H1 (cell line): ENCODE data around the gene FNDC11. TPM values are rescaled to one million over a fixed set of nuclear protein-coding genes. Genes with fewer than 3 reads are reported as not detected.

ENCODE experiments used
- CTCF ChIA-PET: fragments of 300-600 bp; sonication (Branson Sonifier 250); formaldehyde crosslinking; loops from one replicate; lab custom pipeline; 2021; ENCODE audit not compliant: partially characterized antibody; lab: Charles Lee
- POLR2A ChIA-PET: fragments of 300-600 bp; sonication (Branson Sonifier 250); formaldehyde crosslinking; loops from one replicate; lab custom pipeline; 2021; ENCODE audit warnings: inconsistent platforms; ENCODE audit not compliant: partially characterized antibody; lab: Charles Lee
- DNase-seq, 2 experiments: peaks; one replicate each; pipeline versions ENCODE4 v3.0.0 to v3.0.0-alpha.2; 2010 to 2022; ENCODE audit warnings: low spot score in 2 of 2, low read depth in 1 of 2, mixed read lengths in 1 of 2
- FAIRE-seq: peaks from 2 replicates; lab custom pipeline; 2011; peaks lifted over from hg19 to GRCh38; lab: Jason Lieb, UNC
- H2AFZ ChIP-seq: 2 replicates; pipeline ENCODE4 v1.8.1; 2012; ENCODE audit warnings: low read length, inconsistent platforms
- H2AK5ac ChIP-seq: 2 replicates; pipeline ENCODE4 v1.6.1; 2013; ENCODE audit warnings: low read depth, low read length
- H2BK120ac ChIP-seq: replicated peaks from 2 replicates; pipeline ENCODE3; 2013; ENCODE audit warnings: low read depth, low read length, inconsistent platforms
- H2BK12ac ChIP-seq: 2 replicates; pipeline ENCODE4 v1.6.1; 2013; ENCODE audit warnings: low read depth, low read length
- H2BK15ac ChIP-seq: 2 replicates; pipeline ENCODE4 v1.6.1; 2013; ENCODE audit warnings: low read length
- H2BK20ac ChIP-seq: 2 replicates; pipeline ENCODE4 v1.6.1; 2013; ENCODE audit warnings: low read length
- H2BK5ac ChIP-seq: 2 replicates; pipeline ENCODE4 v1.6.1; 2013; ENCODE audit warnings: low read depth, low read length
- H3K14ac ChIP-seq: 2 replicates; pipeline ENCODE4 v1.6.1; 2013; ENCODE audit warnings: inconsistent platforms; ENCODE audit not compliant: insufficient read length
- H3K18ac ChIP-seq: 2 replicates; pipeline ENCODE4 v1.6.1; 2013; ENCODE audit warnings: low read length; ENCODE audit errors: extremely low read depth
- H3K23ac ChIP-seq: 2 replicates; pipeline ENCODE4 v1.6.1; 2013; ENCODE audit warnings: inconsistent platforms; ENCODE audit not compliant: insufficient read length
- H3K23me2 ChIP-seq: 2 replicates; pipeline ENCODE4 v1.6.1; 2013; ENCODE audit warnings: low read depth, low read length
- H3K27ac ChIP-seq: 2 replicates; pipeline ENCODE4 v1.6.1; 2011; ENCODE audit warnings: low read depth, low read length, inconsistent platforms
- H3K27me3 ChIP-seq, 4 experiments: replicated peaks in 1 of 4; 1 replicate in 1 of 4; 2 replicates in 3 of 4; pipeline versions ENCODE4 v1.6.1 to v1.8.1; 2011 to 2013; ENCODE audit warnings: low read length in 3 of 4, mild to moderate bottlenecking in 3 of 4, inconsistent platforms in 2 of 4, mixed read lengths in 2 of 4, moderate library complexity in 1 of 4; ENCODE audit not compliant: control insufficient read depth in 3 of 4, insufficient read depth in 3 of 4; ENCODE audit errors: extremely low read depth in 1 of 4
- H3K36me3 ChIP-seq, 4 experiments: 2 replicates each; pipeline versions ENCODE4 v1.6.1 to v1.8.1; 2011 to 2013; ENCODE audit warnings: mild to moderate bottlenecking in 4 of 4, low read length in 3 of 4, moderate library complexity in 2 of 4, control low read depth in 1 of 4, inconsistent platforms in 1 of 4; ENCODE audit not compliant: insufficient read depth in 4 of 4, control insufficient read depth in 2 of 4
- H3K4ac ChIP-seq: replicated peaks from 2 replicates; pipeline ENCODE3; 2013; ENCODE audit warnings: low read length, low read depth, mixed read lengths, inconsistent platforms; ENCODE audit not compliant: insufficient read length
- H3K4me1 ChIP-seq, 4 experiments: replicated peaks in 1 of 4; 1 replicate in 1 of 4; 2 replicates in 3 of 4; pipeline versions ENCODE4 v1.6.1 to v1.8.1; 2011 to 2013; ENCODE audit warnings: low read length in 3 of 4, inconsistent platforms in 2 of 4, mixed read lengths in 1 of 4; ENCODE audit not compliant: insufficient read depth in 4 of 4, control insufficient read depth in 3 of 4
- H3K4me2 ChIP-seq, 2 experiments: 2 replicates each; pipeline versions ENCODE4 v1.6.1 to v1.8.1; 2011 to 2013; ENCODE audit warnings: low read depth in 2 of 2, low read length in 2 of 2, control low read depth in 1 of 2, inconsistent platforms in 1 of 2, mild to moderate bottlenecking in 1 of 2; ENCODE audit not compliant: insufficient read depth in 1 of 2
- H3K4me3 ChIP-seq, 4 experiments: fragments of 200-600, 300-600 bp in 1 of 4; sonication (generic), shearing (Covaris generic), sonication (Bioruptor Twin) in 1 of 4; 2 replicates each; pipeline versions ENCODE4 v1.5.1 to v1.8.1; 2011 to 2016; ENCODE audit warnings: low read length in 4 of 4, low read depth in 3 of 4, control low read depth in 2 of 4, inconsistent platforms in 2 of 4, mild to moderate bottlenecking in 2 of 4, mixed read lengths in 1 of 4, moderate library complexity in 1 of 4; ENCODE audit not compliant: insufficient read depth in 2 of 4; ENCODE audit errors: extremely low read depth in 1 of 4
- H3K56ac ChIP-seq: replicated peaks from 2 replicates; pipeline ENCODE3; 2013; ENCODE audit warnings: low read depth, mild to moderate bottlenecking, mixed read lengths, low read length, inconsistent platforms; ENCODE audit not compliant: insufficient read length
- H3K79me1 ChIP-seq: 2 replicates; pipeline ENCODE4 v1.6.1; 2013; ENCODE audit warnings: low read depth, low read length, control low read depth
- H3K79me2 ChIP-seq, 2 experiments: 2 replicates each; pipeline versions ENCODE4 v1.6.1 to v1.8.1; 2012 to 2013; ENCODE audit warnings: low read length in 2 of 2, mild to moderate bottlenecking in 2 of 2, inconsistent platforms in 1 of 2; ENCODE audit not compliant: insufficient read depth in 2 of 2, control insufficient read depth in 1 of 2
- H3K9ac ChIP-seq, 4 experiments: replicated peaks in 1 of 4; 1 replicate in 1 of 4; 2 replicates in 3 of 4; pipeline versions ENCODE4 v1.6.1 to v1.8.1; 2011 to 2013; ENCODE audit warnings: low read depth in 3 of 4, low read length in 3 of 4, control low read depth in 2 of 4, mild to moderate bottlenecking in 2 of 4, moderate library complexity in 2 of 4, inconsistent platforms in 1 of 4; ENCODE audit errors: extremely low read depth in 1 of 4
- H3K9me3 ChIP-seq, 2 experiments: 2 replicates each; pipeline versions ENCODE4 v1.6.1 to v1.8.1; 2012 to 2013; ENCODE audit warnings: mild to moderate bottlenecking in 2 of 2, moderate library complexity in 2 of 2, control low read depth in 1 of 2, inconsistent platforms in 1 of 2, low read depth in 1 of 2, low read length in 1 of 2, mixed read lengths in 1 of 2; ENCODE audit not compliant: insufficient read depth in 2 of 2
- H4K20me1 ChIP-seq, 2 experiments: replicated peaks in 1 of 2; 2 replicates each; pipeline versions ENCODE3 to v1.8.1; 2011 to 2013; ENCODE audit warnings: inconsistent platforms in 2 of 2, low read length in 2 of 2, mild to moderate bottlenecking in 1 of 2; ENCODE audit not compliant: insufficient read depth in 2 of 2, control insufficient read depth in 1 of 2
- H4K5ac ChIP-seq: 2 replicates; pipeline ENCODE4 v1.6.1; 2013; ENCODE audit warnings: low read length, low read depth, mixed read lengths, inconsistent platforms; ENCODE audit not compliant: insufficient read length
- H4K8ac ChIP-seq: 2 replicates; pipeline ENCODE4 v1.8.0; 2013; ENCODE audit warnings: mild to moderate bottlenecking, moderate library complexity, low read length, inconsistent platforms; ENCODE audit not compliant: insufficient read depth; ENCODE audit errors: extremely low read depth
- H4K91ac ChIP-seq: replicated peaks from 2 replicates; pipeline ENCODE3; 2013; ENCODE audit warnings: low read length, mixed read lengths, inconsistent platforms; ENCODE audit not compliant: insufficient read length
- BRCA1 ChIP-seq: IDR thresholded peaks from 2 replicates; pipeline ENCODE4 v1.6.1; 2012; ENCODE audit warnings: low read depth, low read length, improper control_type of control experiment
- CHD2 ChIP-seq: IDR thresholded peaks from 2 replicates; pipeline ENCODE4 v1.6.1; 2012; ENCODE audit warnings: low read length, improper control_type of control experiment
- CTBP2 ChIP-seq: IDR thresholded peaks from 2 replicates; pipeline ENCODE4 v1.7.0; 2011; ENCODE audit warnings: borderline replicate concordance, mild to moderate bottlenecking, moderate library complexity, mixed read lengths, low read length; ENCODE audit not compliant: insufficient read depth, insufficient read length
- E2F6 ChIP-seq: IDR thresholded peaks from 2 replicates; pipeline ENCODE4 v1.6.1; 2012; ENCODE audit warnings: inconsistent platforms
- EP300 ChIP-seq, 2 experiments: IDR thresholded peaks; 1 replicate in 1 of 2; 2 replicates in 1 of 2; pipeline ENCODE4 v1.6.1; 2011 to 2012; ENCODE audit warnings: low read depth in 2 of 2, low read length in 2 of 2, mild to moderate bottlenecking in 2 of 2, borderline replicate concordance in 1 of 2, inconsistent platforms in 1 of 2, moderate library complexity in 1 of 2
- HDAC2 ChIP-seq, 2 experiments: fragments of 300-600 bp in 1 of 2; sonication (generic) in 1 of 2; IDR thresholded peaks; 2 replicates each; pipeline ENCODE4 v1.6.1; 2011 to 2012; ENCODE audit warnings: low read depth in 2 of 2, low read length in 2 of 2, mild to moderate bottlenecking in 2 of 2, moderate library complexity in 2 of 2, borderline replicate concordance in 1 of 2, inconsistent platforms in 1 of 2
- JUND ChIP-seq: IDR thresholded peaks from 2 replicates; pipeline ENCODE4 v1.6.1; 2011; ENCODE audit warnings: mild to moderate bottlenecking, improper control_type of control experiment, low read length
- RBBP5 ChIP-seq: IDR thresholded peaks from 2 replicates; pipeline ENCODE4 v1.7.1; 2012; ENCODE audit warnings: low read depth, mild to moderate bottlenecking, inconsistent platforms, low read length, moderate library complexity, borderline replicate concordance
- RXRA ChIP-seq: IDR thresholded peaks from 2 replicates; pipeline ENCODE4 v1.6.1; 2011; ENCODE audit warnings: low read depth, mild to moderate bottlenecking, low read length, moderate library complexity; ENCODE audit not compliant: insufficient read depth
- SIRT6 ChIP-seq: IDR thresholded peaks from one replicate; pipeline ENCODE4 v1.7.1; 2012; ENCODE audit warnings: low read length, inconsistent platforms
- TBP ChIP-seq: IDR thresholded peaks from 2 replicates; pipeline ENCODE4 v1.6.1; 2011; ENCODE audit warnings: low read depth, low read length, improper control_type of control experiment
- TEAD4 ChIP-seq: IDR thresholded peaks from 2 replicates; pipeline ENCODE4 v1.6.1; 2012; ENCODE audit warnings: low read depth, low read length, inconsistent platforms, mixed read lengths
- WGBS, 2 experiments: shearing (Covaris generic) in 1 of 2; methylation state at CpG; one replicate each; pipeline versions ENCODE4 v1.1.6 to v1.1.7; 2013 to 2015; ENCODE audit warnings: low lambda C conversion rate in 2 of 2, mixed read lengths in 2 of 2, inconsistent platforms in 1 of 2, low coverage in 1 of 2, missing lambda C conversion rate in 1 of 2; ENCODE audit not compliant: insufficient replicate concordance in 2 of 2, insufficient coverage in 1 of 2, insufficient read length in 1 of 2; ENCODE audit errors: extremely low coverage in 1 of 2, missing lambda C conversion rate in 1 of 2; 5-methylcytosine and 5-hydroxymethylcytosine counted together
- polyA plus RNA-seq, 7 experiments: library from polyadenylated mRNA; depleted of rRNA in 3 of 7; stranded (reverse) in 5 of 7; unstranded in 2 of 7; fragments of >200 nt in 5 of 7; fragments of 200-250 nt in 2 of 7; gene quantifications; 1 replicate in 5 of 7; 2 replicates in 1 of 7; 4 replicates in 1 of 7; pipeline versions ENCODE4 v1.2.1 to v1.2.3, GENCODE V29; 2011 to 2013; ENCODE audit warnings: missing spikeins in 2 of 7, mixed read lengths in 2 of 7
- total RNA-seq: library from RNA; stranded (reverse); fragmentation: NEBNext Ultra II Directional; extraction: Animal tissue kit (Norgen Biotek cat#: 25700); gene quantifications from 2 replicates; pipeline ENCODE4 v1.2.1, GENCODE V29; 2021

The FNDC11 gene
- total and polyA plus RNA-seq, 2 of the 8 experiments (the other 6 are each of a cell fraction or from before 2014, with no cell fraction given), result 2.6 to 8.8 TPM

- no peak overlapping the region for H3K23ac ChIP-seq
- FAIRE-seq (no peak), DNase-seq (no peak)
- H4K8ac ChIP-seq, result no peak overlapping the region
- no peaks in the 10 kb centered on the region for H3K79me1 ChIP-seq
- WGBS, 2 experiments, result 88% methylated on average over 8 of the region's 8 CpGs; no CpG with 5 or more reads in 1 of the 2 experiments
- no peak overlapping the region for H3K14ac ChIP-seq
- no peak overlapping the region for H3K4me3 ChIP-seq
- H2BK5ac ChIP-seq, result no peak overlapping the region
- no peak overlapping the region for H2BK120ac ChIP-seq
- no peak overlapping the region for H4K5ac ChIP-seq
- no peaks in the 10 kb centered on the region for H3K36me3 ChIP-seq
- peaks cover 0 to 6% of the 10 kb centered on the region in 2 experiments; a peak in 2 of 4 replicates for H3K9me3 ChIP-seq
- no peak overlapping the region for H3K18ac ChIP-seq
- no peaks in the 10 kb centered on the region for H3K23me2 ChIP-seq
- no peak overlapping the region for H3K9ac ChIP-seq
- H2BK12ac ChIP-seq, result no peak overlapping the region
- no peak overlapping the region for H2BK20ac ChIP-seq
- H2AFZ ChIP-seq, result no peak overlapping the region
- H3K4ac ChIP-seq, result no peak overlapping the region
- H4K20me1 ChIP-seq, result peaks cover 0 to 1% of the 10 kb centered on the region in 2 experiments
- H3K79me2 ChIP-seq, result no peaks in the 10 kb centered on the region
- peaks cover 0 to 6% (median under 1%) of the 10 kb centered on the region in 4 experiments; a peak in 3 of 7 replicates for H3K27me3 ChIP-seq
- ChIA-PET CTCF (interaction anchor here (1.0 to 2.2 kb wide), 5 partner anchors 9 to 252 kb away, joined by 3 to 12 read pairs (median 4); partner anchors contain the start of gene PPDPF), POLR2A (interaction anchor here (1.1 kb wide), 1 partner anchor 15 kb away, joined by 4 read pairs; the partner anchor contains the start of gene PPDPF)
- no peak overlapping the region for H2BK15ac ChIP-seq
- no peak overlapping the region for H3K56ac ChIP-seq
- H3K4me1 ChIP-seq, result peaks cover 0 to 13% (median 7%) of the 10 kb centered on the region in 4 experiments; a peak in 6 of 7 replicates
- H2AK5ac ChIP-seq, result no peak overlapping the region
- no peak overlapping the region for H3K4me2 ChIP-seq
- H4K91ac ChIP-seq, result no peak overlapping the region
- H3K27ac ChIP-seq, result no peak overlapping the region
- TF ChIP-seq BRCA1 (no peak), CTBP2 (no peak), EP300 (IDR thresholded peaks at IDR 0.05; ENCODE audit: borderline replicate concordance in 1 of 2, low read depth in 2 of 2, low read length in 2 of 2) (no peak), TBP (no peak), HDAC2 (IDR thresholded peaks at IDR 0.05; ENCODE audit: borderline replicate concordance in 1 of 2, low read depth in 2 of 2, low read length in 2 of 2) (no peak), SIRT6 (no peak), JUND (no peak), TEAD4 (no peak), RBBP5 (no peak), RXRA (no peak), E2F6 (no peak), CHD2 (no peak)
Measured at GRCh38 chr20:63505281-63505680, 48.7 kb upstream of the FNDC11 start.
